Placental epithelial cell (primary cell): ENCODE measurements around the gene LRRC10. TPM values are rescaled to one million over a fixed set of nuclear protein-coding genes. Genes with fewer than 3 reads are reported as not detected.

Experiments used
- small RNA-seq: library from RNA; depleted of rRNA; stranded (forward); fragments of <200 nt; gene quantifications from one replicate; pipeline ENCODE3, GENCODE V24; 2012
- total RNA-seq: library from RNA; depleted of rRNA; stranded (reverse); fragments of >200 nt; gene quantifications from 2 replicates; pipeline ENCODE4 v1.2.3, GENCODE V29; 2012

Gene LRRC10, protein sequence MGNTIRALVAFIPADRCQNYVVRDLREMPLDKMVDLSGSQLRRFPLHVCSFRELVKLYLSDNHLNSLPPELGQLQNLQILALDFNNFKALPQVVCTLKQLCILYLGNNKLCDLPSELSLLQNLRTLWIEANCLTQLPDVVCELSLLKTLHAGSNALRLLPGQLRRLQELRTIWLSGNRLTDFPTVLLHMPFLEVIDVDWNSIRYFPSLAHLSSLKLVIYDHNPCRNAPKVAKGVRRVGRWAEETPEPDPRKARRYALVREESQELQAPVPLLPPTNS
- not detected in 2 replicates for total RNA-seq

DNA sequence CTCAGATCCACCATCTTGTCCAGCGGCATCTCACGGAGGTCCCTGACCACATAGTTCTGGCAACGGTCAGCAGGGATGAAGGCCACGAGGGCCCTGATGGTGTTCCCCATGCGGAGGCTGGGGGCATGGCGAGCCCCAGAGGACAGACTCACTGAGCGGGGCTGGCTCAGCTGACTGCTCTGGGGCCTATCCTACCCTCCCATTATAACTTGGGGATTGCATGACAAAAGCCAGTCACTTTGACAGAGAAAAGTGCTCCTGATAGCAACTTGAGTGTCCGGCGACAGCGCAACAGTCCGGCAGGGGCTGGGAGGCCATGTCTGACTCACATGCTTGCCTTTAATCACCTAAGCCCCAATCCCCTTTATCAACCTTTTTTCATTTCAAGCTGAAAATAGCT is at the start of gene LRRC10:
TSS of gene LRRC10 (minus strand) at position 179 of the 400 bp plus-strand sequence. CDS start at position 110, 69 bp downstream.

DNA sequence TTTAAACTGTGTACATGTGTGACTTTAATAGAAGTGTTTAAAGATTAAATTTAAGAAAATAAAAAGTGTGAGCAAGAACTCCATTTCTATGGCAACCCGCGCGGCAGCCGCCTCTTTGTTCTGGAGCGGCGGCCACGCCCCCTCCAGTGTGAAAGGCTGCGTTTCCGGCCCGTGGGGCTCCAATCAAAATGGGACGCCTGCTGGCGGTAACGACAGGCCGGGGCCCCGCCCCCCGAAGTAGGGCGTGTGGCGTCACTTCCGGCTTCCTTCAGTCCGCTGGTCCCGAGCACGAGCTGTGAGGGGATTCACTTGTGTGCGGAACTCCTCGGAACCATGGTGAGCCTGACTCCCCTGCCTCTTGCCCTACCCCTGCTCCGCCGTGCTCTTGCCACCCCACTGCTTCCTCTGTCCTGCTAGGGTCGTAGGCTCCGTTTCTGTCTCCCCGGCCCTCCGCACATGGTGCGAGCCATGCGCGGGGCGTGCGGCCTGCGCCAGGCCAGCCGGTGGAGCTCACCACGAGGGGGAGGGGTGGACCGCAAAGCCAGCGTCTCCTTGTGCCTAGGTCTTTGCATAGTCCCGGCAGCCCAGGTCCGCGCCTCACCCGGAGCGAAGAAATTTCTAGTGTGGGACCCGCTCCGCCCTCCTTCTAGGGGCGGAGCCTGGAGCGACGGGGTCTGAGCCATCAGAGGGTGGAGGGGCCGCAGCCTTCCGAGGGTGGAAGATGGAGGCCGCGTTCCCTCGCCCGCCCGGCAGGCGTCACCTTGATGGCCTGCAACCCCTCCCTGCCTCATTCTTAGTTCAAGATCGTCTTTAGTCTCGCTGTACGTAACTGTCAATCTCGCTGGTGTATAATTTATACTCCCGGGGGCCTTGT is 25.3 kb downstream of the LRRC10 start, which contains the start of gene CCT2:
TSS of gene CCT2 (plus strand) at position 271 of the 874 bp plus-strand sequence. CDS start at position 334, 63 bp downstream.

Small RNA genes within 50 kb of the gene (small RNA-seq; reads per million reads assigned to genes)
- gene MIR3913-1, result 0.12 reads per million

Other genes with a start within 250 kb of the LRRC10 start
- 60.1 and 96.5 TPM in 2 replicates for gene FRS2, start 140.5 kb downstream of the LRRC10 start, total RNA-seq
- gene CCT2, start 25.4 kb downstream of the LRRC10 start, total RNA-seq, result 173 and 259 TPM in 2 replicates
- under 0.01 and 0.87 TPM in 2 replicates for gene BEST3, start 88.4 kb upstream of the LRRC10 start, total RNA-seq
- 12.6 and 17.7 TPM in 2 replicates for gene RAB3IP, start 128.0 kb upstream of the LRRC10 start, total RNA-seq
- gene MYRFL, start 214.3 kb upstream of the LRRC10 start, total RNA-seq, result 1.2 and 2.3 TPM in 2 replicates